B cell (primary cell): Measurements from ENCODE around the gene JADE1. TPM values are rescaled to one million over a fixed set of nuclear protein-coding genes. Genes with fewer than 3 reads are reported as not detected.

ENCODE experiments used
- ATAC-seq: fragments of 200-7000 bp; cut with Tn5 transposase; one replicate; pipeline ENCODE4 v1.10.0; 2021; ENCODE audit warnings: low read depth, mild to moderate bottlenecking, moderate number of reproducible peaks, moderate library complexity
- CTCF ChIA-PET: fragments of 350-600 bp; sonication (Branson Sonifier 250); formaldehyde crosslinking; loops from one replicate; lab custom pipeline; 2021; ENCODE audit warnings: antibody characterized with exemption, inconsistent platforms; lab: Charles Lee
- POLR2A ChIA-PET: fragments of 350-600 bp; sonication (Branson Sonifier 250); formaldehyde crosslinking; loops from one replicate; lab custom pipeline; 2021; ENCODE audit warnings: antibody characterized with exemption; lab: Charles Lee
- DNase-seq: peaks from one replicate; pipeline ENCODE4 v3.0.0; 2013
- H2AFZ ChIP-seq: 2 replicates; pipeline ENCODE4 v1.6.1; 2012; ENCODE audit warnings: mild to moderate bottlenecking, low read depth, low read length; ENCODE audit not compliant: insufficient read depth, poor library complexity, severe bottlenecking
- H3K27ac ChIP-seq, 2 donors: 1 replicate in 1 of 2; 2 replicates in 1 of 2; pipeline ENCODE4 v1.5.1; 2012 to 2013; ENCODE audit warnings: low read length in 2 of 2, mild to moderate bottlenecking in 2 of 2, moderate library complexity in 1 of 2
- H3K27me3 ChIP-seq, 4 experiments: fragments of 200-600 bp in 1 of 4; sonication (generic) in 1 of 4; replicated peaks in 1 of 4; 1 replicate in 2 of 4; 2 replicates in 2 of 4; pipeline versions ENCODE4 v1.6.1 to v1.7.0; 2013 to 2016; ENCODE audit warnings: low read length in 3 of 4, mild to moderate bottlenecking in 2 of 4, mixed read lengths in 1 of 4, moderate library complexity in 1 of 4; ENCODE audit not compliant: insufficient read depth in 4 of 4, control insufficient read depth in 3 of 4; ENCODE audit errors: control extremely low read depth in 1 of 4
- H3K36me3 ChIP-seq, 2 experiments: replicated peaks in 1 of 2; 1 replicate in 1 of 2; 2 replicates in 1 of 2; pipeline versions ENCODE4 v1.6.1 to v1.7.1; 2013; ENCODE audit warnings: low read length in 1 of 2; ENCODE audit not compliant: insufficient read depth in 2 of 2, control insufficient read depth in 1 of 2; ENCODE audit errors: control extremely low read depth in 1 of 2, extremely low read depth in 1 of 2
- H3K4me1 ChIP-seq, 2 donors: fragments of 200-600 bp in 1 of 2; sonication (generic) in 1 of 2; 1 replicate in 1 of 2; 2 replicates in 1 of 2; pipeline versions ENCODE4 v1.5.1 to v1.6.1; 2013 to 2017; ENCODE audit warnings: low read length in 2 of 2; ENCODE audit not compliant: control insufficient read depth in 2 of 2, insufficient read depth in 2 of 2
- H3K4me2 ChIP-seq: replicated peaks from 2 replicates; pipeline ENCODE3; 2012; ENCODE audit warnings: mild to moderate bottlenecking, low read depth, low read length; ENCODE audit not compliant: poor library complexity, severe bottlenecking
- H3K4me3 ChIP-seq, 5 experiments: fragments of 200-600 bp in 1 of 5; sonication (generic) in 1 of 5; 1 replicate in 3 of 5; 2 replicates in 2 of 5; pipeline versions ENCODE4 v1.5.1 to v1.7.0; 2011 to 2016; ENCODE audit warnings: low read length in 4 of 5, mild to moderate bottlenecking in 4 of 5, low read depth in 2 of 5, control low read depth in 1 of 5, moderate library complexity in 1 of 5; ENCODE audit not compliant: insufficient read depth in 1 of 5; ENCODE audit errors: control extremely low read depth in 1 of 5, extremely low read depth in 1 of 5
- H3K79me2 ChIP-seq: fragments of 200-600 bp; sonication (generic); one replicate; pipeline ENCODE4 v1.6.0; 2016; ENCODE audit warnings: low read length; ENCODE audit not compliant: control insufficient read depth, insufficient read depth
- H3K9ac ChIP-seq: fragments of 200-600 bp; sonication (generic); 2 replicates; pipeline ENCODE4 v1.6.1; 2017; ENCODE audit warnings: mild to moderate bottlenecking, low read length, moderate library complexity
- H3K9me3 ChIP-seq, 3 donors: one replicate each; pipeline versions ENCODE4 v1.6.1 to v1.7.1; 2013; ENCODE audit warnings: low read length in 2 of 3; ENCODE audit not compliant: control insufficient read depth in 2 of 3, insufficient read depth in 1 of 3; ENCODE audit errors: control extremely low read depth in 1 of 3
- H4K20me1 ChIP-seq: 2 replicates; pipeline ENCODE4 v1.6.0; 2012; ENCODE audit warnings: mild to moderate bottlenecking, low read length; ENCODE audit not compliant: insufficient read depth, control insufficient read depth, poor library complexity, severe bottlenecking
- H3K27ac Mint-ChIP-seq: one replicate; pipeline ENCODE4 v1.8.0; 2021; ENCODE audit warnings: mixed read lengths
- H3K27me3 Mint-ChIP-seq: one replicate; pipeline ENCODE4 v1.8.0; 2021; ENCODE audit warnings: mixed read lengths
- H3K4me1 Mint-ChIP-seq: one replicate; pipeline ENCODE4 v1.8.0; 2021; ENCODE audit warnings: mixed read lengths
- H3K4me3 Mint-ChIP-seq: one replicate; pipeline ENCODE4 v1.8.0; 2021; ENCODE audit warnings: mixed read lengths
- H3K9me3 Mint-ChIP-seq: one replicate; pipeline ENCODE4 v1.8.0; 2022; ENCODE audit warnings: mixed read lengths; ENCODE audit not compliant: insufficient read depth
- CTCF ChIP-seq: fragments of 200-600 bp; IDR thresholded peaks from one replicate; pipeline ENCODE4 v1.8.0; 2022; ENCODE audit warnings: antibody characterized with exemption, mild to moderate bottlenecking
- EZH2 ChIP-seq: IDR thresholded peaks from 2 replicates; pipeline ENCODE4 v1.6.1; 2012; ENCODE audit warnings: borderline replicate concordance, low read depth, mild to moderate bottlenecking, moderate library complexity, low read length; ENCODE audit not compliant: insufficient read depth, poor library complexity, severe bottlenecking
- WGBS: methylation state at CpG from one replicate; pipeline ENCODE4 v1.1.5; 2013; ENCODE audit warnings: missing lambda C conversion rate; ENCODE audit not compliant: insufficient coverage; 5-methylcytosine and 5-hydroxymethylcytosine counted together
- intact Hi-C: fragments of 100-400 bp; cut with micrococcal nuclease; formaldehyde crosslinking; loops from one replicate; pipeline ENCODE4 v1.10.0; 2022
- polyA plus RNA-seq: library from polyadenylated mRNA; depleted of rRNA; stranded (reverse); fragments of >200 nt; gene quantifications from 2 replicates; pipeline ENCODE4 v1.2.3, GENCODE V29; 2012
- total RNA-seq, 2 donors: library from RNA; stranded (reverse); fragments of 120-200 nt in 1 of 2; gene quantifications; 1 replicate in 1 of 2; 2 replicates in 1 of 2; pipeline versions ENCODE4 v1.2.3 to v1.2.4, GENCODE V29; 2013 to 2022

The JADE1 gene
- total and polyA plus RNA-seq, 2 donors (not counting 1 experiment from before 2014, with no cell fraction given) = 13.8 to 42.4 TPM

- CTCF ChIA-PET = no interaction called here
- H3K4me3 ChIP-seq = no peak overlapping the region
- H4K20me1 ChIP-seq = no peaks in the 10 kb centered on the region
- Mint-ChIP-seq H3K9me3 (no peaks in the 10 kb centered on the region), H3K4me1 (peaks cover 20% of the 10 kb centered on the region), H3K27me3 (no peaks in the 10 kb centered on the region), H3K4me3 (no peak overlapping the region), H3K27ac (no peak overlapping the region)
- no peak overlapping the region for H2AFZ ChIP-seq
- POLR2A ChIA-PET = no interaction called here
- H3K9ac ChIP-seq = no peak overlapping the region
- no peaks in the 10 kb centered on the region for H3K79me2 ChIP-seq
- no peak for TF ChIP-seq CTCF
- TF ChIP-seq EZH2 = no peak
- intact Hi-C loops = no loop called here
- DNase-seq (no peak), ATAC-seq (no peak)
- H3K27ac ChIP-seq = no peak overlapping the region
- no CpG with 5 or more reads among the region's 3 CpGs for WGBS
- no peaks in the 10 kb centered on the region for H3K9me3 ChIP-seq
- no peaks in the 10 kb centered on the region for H3K27me3 ChIP-seq
- H3K4me2 ChIP-seq = no peak overlapping the region
- H3K4me1 ChIP-seq = peaks cover 13 to 16% of the 10 kb centered on the region in 2 donors
- peaks cover 0 to 6% of the 10 kb centered on the region in 2 experiments for H3K36me3 ChIP-seq
These were observed 112.5 kb downstream of the JADE1 start for GRCh38 chr4:128921954-128922353.
